Pancreas (tissue), 10 donors: ENCODE data around the gene TCL1B. TPM values are rescaled to one million over a fixed set of nuclear protein-coding genes. Genes with fewer than 3 reads are reported as not detected.

Experiments
- ATAC-seq, 4 donors: fragments of 200-7000 bp; cut with Tn5 transposase; one replicate each; pipeline versions ENCODE4 v1.8.0 to v1.9.1; 2020; ENCODE audit warnings: mild to moderate bottlenecking in 4 of 4, moderate library complexity in 4 of 4
- DNase-seq, 6 donors: peaks; one replicate each; pipeline ENCODE4 v3.0.0-alpha.2; 2020
- FAIRE-seq: peaks from 2 replicates; lab custom pipeline; 2012; peaks lifted over from hg19 to GRCh38; lab: Jason Lieb, UNC
- H3K27ac ChIP-seq, 4 donors: fragments of 200-600 bp; sonication (generic); 1 replicate in 3 of 4; 2 replicates in 1 of 4; pipeline versions ENCODE4 v1.5.0 to v1.8.0; 2020
- H3K27me3 ChIP-seq, 4 donors: fragments of 200-600 bp; one replicate each; pipeline ENCODE4 v1.8.0; 2021
- H3K36me3 ChIP-seq, 3 donors: fragments of 200-600 bp; sonication (generic) in 1 of 3; one replicate each; pipeline versions ENCODE4 v1.5.0 to v1.8.0; 2020 to 2021
- H3K4me1 ChIP-seq, 3 donors: fragments of 200-600 bp; one replicate each; pipeline ENCODE4 v1.8.0; 2021
- H3K4me3 ChIP-seq, 4 donors: fragments of 200-600 bp; sonication (generic) in 2 of 4; one replicate each; pipeline versions ENCODE4 v1.5.0 to v1.8.0; 2020 to 2021
- H3K9me3 ChIP-seq, 4 donors: fragments of 200-600 bp; one replicate each; pipeline ENCODE4 v1.8.0; 2021
- CTCF ChIP-seq, 4 donors: fragments of 200-600 bp; sonication (generic) in 3 of 4; IDR thresholded peaks; one replicate each; pipeline versions ENCODE4 v1.5.0 to v1.8.0; 2021; ENCODE audit warnings: antibody characterized with exemption in 4 of 4
- whole genome bisulfite sequencing, 2 donors: extraction: QIAGEN DNeasy Blood & Tissue Kit; methylation state at CpG; one replicate each; pipeline ENCODE4 v1.1.7; 2013; 5-methylcytosine and 5-hydroxymethylcytosine counted together
- intact Hi-C, 3 donors: fragments of 100-400 bp; cut with DNase I; formaldehyde crosslinking; loops; one replicate each; pipeline versions ENCODE4 v1.11.1 to v1.14.2; 2022
- polyA plus RNA-seq, 2 donors: library from polyadenylated mRNA; stranded (reverse); fragments of 200-250 nt; gene quantifications; one replicate each; pipeline ENCODE4 v1.2.3, GENCODE V29; 2013
- total RNA-seq, 6 donors: library from RNA; stranded (reverse); fragmentation: NEBNext Ultra II Directional in 4 of 6; extraction: Animal tissue kit (Norgen Biotek cat#: 25700) in 4 of 6; gene quantifications; one replicate each; pipeline versions ENCODE4 v1.2.1 to v1.2.4, GENCODE V29; 2021 to 2023
- donor health status: healthy with polysubstance abuse.
- donor health status: DM: no; HTN: no; CAD: no; lungs with moderate emphysema.
- donor health status: DM: no; HTN: no; CAD: no.
- donor health status: control.
- donor health status: control.
- donor health status: Bipolar disorder and iron deficiency.
- donor health status: DM: yes; HTN: yes; CAD: no.
- donor health status: DM: no; HTN: no; CAD: no.
- donor health status: DM: no; HTN: no; CAD: no.
- donor health status: DM: yes; HTN: yes; CAD: no.

Gene TCL1B
- total and polyA plus RNA-seq, 8 donors, result not detected

DNA sequence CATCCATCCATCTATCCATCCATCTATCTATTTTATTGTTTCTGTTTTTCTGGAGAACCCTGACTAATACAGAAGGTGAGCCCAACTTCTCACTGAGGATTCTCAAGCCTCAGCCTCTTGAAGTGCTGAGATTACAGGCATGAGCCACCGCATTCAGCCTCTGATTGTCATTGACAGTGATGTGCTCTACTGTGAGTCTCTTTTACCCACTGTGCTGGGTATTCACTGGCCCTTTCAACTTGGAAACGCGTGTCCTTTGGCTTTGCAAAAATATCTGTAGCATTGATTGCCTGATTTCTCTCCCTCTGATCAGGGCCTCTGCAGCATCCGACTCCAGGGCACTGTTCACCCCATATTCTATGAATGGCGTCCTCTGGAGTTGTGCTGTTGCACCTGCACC, 29.6 kb upstream of the TCL1B start:
- Histone ChIP-seq H3K36me3 (no peaks in the 10 kb centered on the region), H3K27me3 (no peaks in the 10 kb centered on the region), H3K9me3 (no peaks in the 10 kb centered on the region), H3K4me3 (no peak overlapping the region), H3K27ac (no peak overlapping the region), H3K4me1 (peaks cover under 1 to 7% (median 6%) of the 10 kb centered on the region in 3 donors)
- no peak for TF ChIP-seq CTCF (IDR thresholded peaks at IDR 0.05)
- 90 to 93% methylated on average over 5 of the region's 5 CpGs for WGBS, 2 donors
- ATAC-seq (no peak), DNase-seq (no peak), FAIRE-seq (no peak)
- intact Hi-C loops, result no loop called here

DNA sequence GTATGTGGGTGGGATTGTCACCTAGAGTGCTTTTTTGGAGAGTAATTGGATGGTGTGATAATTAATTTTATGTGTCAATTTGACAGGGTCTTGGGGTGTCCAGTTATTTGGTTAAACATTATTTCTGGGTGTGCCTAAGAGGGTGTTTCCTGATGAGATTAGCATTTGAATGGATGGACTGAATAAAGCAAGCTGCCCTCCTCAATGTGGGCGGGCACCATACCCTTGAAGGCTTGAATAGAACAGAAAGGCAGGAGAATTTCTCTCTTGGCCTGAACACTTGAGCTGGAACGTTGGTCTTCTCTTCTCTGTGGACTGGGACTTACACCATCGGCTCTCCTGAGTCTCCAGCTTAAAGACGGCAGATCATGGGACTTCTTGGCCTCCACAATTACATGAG, 28.8 kb upstream of the TCL1B start:
- FAIRE-seq (no peak), ATAC-seq (no peak), DNase-seq (no peak)
- intact Hi-C loops, result no loop called here
- 64 to 85% methylated on average over 4 of the region's 4 CpGs for WGBS, 2 donors
- TF ChIP-seq CTCF (IDR thresholded peaks at IDR 0.05), result no peak
- Histone ChIP-seq H3K4me3 (no peak overlapping the region), H3K4me1 (peaks cover 9 to 12% (median 10%) of the 10 kb centered on the region in 3 donors), H3K27me3 (no peaks in the 10 kb centered on the region), H3K36me3 (no peaks in the 10 kb centered on the region), H3K9me3 (no peaks in the 10 kb centered on the region), H3K27ac (no peak overlapping the region)

DNA sequence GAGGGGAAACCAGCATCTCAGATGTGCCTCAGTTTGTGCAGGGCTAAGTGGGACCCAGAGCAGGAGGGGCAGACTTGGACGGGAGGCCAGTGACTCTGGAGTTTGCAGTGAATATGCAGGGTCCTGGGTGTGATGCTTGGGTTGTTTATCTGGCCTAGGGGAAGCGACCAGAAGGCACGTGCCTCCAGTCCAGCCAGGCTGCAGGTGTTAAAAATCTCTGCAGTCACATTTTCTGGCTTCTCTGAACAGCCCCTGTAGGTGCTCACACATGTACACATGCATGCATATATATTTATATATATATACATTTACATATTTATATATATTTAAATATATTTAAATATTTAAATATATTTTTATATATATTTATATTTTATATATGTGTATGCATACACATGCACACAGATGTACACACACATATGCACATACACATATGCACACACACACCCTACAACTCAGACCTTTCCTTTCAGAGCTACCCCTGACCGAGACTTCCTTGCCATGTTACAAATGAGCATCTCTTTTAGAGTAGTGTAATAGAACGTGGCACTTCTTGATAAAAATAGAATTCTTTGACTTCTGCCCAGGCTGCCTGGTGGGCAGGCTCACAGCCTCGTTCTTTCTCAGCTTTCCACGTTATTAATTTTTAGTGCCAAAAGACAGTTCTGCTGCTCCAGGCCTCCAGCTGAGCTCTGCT, 26.8 kb upstream of the TCL1B start:
- DNase-seq (no peak), FAIRE-seq (no peak), ATAC-seq (no peak)
- no peak overlapping the region for H3K4me3 ChIP-seq
- no peak for TF ChIP-seq CTCF (IDR thresholded peaks at IDR 0.05)
- no peaks in the 10 kb centered on the region for H3K36me3 ChIP-seq
- no peak overlapping the region for H3K27ac ChIP-seq
- 60 to 65% methylated on average over 7 of the region's 7 CpGs for WGBS, 2 donors
- intact Hi-C loops, result no loop called here
- peaks cover 13 to 23% (median 23%) of the 10 kb centered on the region in 3 donors for H3K4me1 ChIP-seq
- no peaks in the 10 kb centered on the region for H3K9me3 ChIP-seq
- H3K27me3 ChIP-seq, result no peaks in the 10 kb centered on the region

DNA sequence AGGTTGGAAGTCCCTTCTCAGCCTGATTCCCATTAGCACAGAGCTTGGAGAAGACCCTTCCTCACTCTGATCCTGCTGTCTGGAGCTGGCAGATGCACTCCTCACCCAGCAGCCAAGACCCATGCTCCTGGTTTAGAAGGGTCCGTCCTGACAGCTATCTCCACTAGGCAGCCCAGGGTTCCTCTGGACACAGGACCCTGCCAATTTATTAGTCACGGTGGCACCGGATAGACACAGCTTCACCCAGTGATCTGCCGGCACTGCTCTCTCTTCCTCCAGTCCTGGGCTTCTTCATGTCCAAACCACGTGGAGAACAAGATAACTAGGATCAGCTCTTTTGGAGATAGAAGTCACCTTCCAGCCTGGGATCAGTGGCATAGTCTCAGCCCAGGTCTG, 26.2 kb upstream of the TCL1B start:
- no peak for TF ChIP-seq CTCF (IDR thresholded peaks at IDR 0.05)
- ATAC-seq (no peak), FAIRE-seq (no peak), DNase-seq (no peak)
- Histone ChIP-seq H3K9me3 (no peaks in the 10 kb centered on the region), H3K27me3 (no peaks in the 10 kb centered on the region), H3K4me3 (no peak overlapping the region), H3K4me1 (peaks cover 13 to 26% (median 23%) of the 10 kb centered on the region in 3 donors), H3K36me3 (no peaks in the 10 kb centered on the region), H3K27ac (no peak overlapping the region)
- 74 to 75% methylated on average over 5 of the region's 5 CpGs for WGBS, 2 donors
- intact Hi-C loops, result no loop called here
